GM13977 (cell line): Measurements from ENCODE around the gene UBE2D1.

Source experiments
- DNase-seq: peaks from one replicate; pipeline ENCODE4 v3.0.0; 2012; ENCODE audit warnings: low spot score
- CTCF ChIP-seq: IDR thresholded peaks from 2 replicates; pipeline ENCODE4 v1.5.1; 2012; ENCODE audit warnings: mild to moderate bottlenecking, control low read depth; ENCODE audit not compliant: insufficient read depth; ENCODE audit errors: extremely low read depth, missing control alignments
- in situ Hi-C: fragments of 300-500 bp; cut with MboI; formaldehyde crosslinking; loops from one replicate; pipeline ENCODE4 v1.12.0; 2022; ENCODE audit warnings: low sequenced_read_pairs, low pct_unique_long_range_greater_than_20kb, mixed read lengths, inconsistent platforms; ENCODE audit not compliant: unreplicated experiment

UBE2D1 gene

DNA sequence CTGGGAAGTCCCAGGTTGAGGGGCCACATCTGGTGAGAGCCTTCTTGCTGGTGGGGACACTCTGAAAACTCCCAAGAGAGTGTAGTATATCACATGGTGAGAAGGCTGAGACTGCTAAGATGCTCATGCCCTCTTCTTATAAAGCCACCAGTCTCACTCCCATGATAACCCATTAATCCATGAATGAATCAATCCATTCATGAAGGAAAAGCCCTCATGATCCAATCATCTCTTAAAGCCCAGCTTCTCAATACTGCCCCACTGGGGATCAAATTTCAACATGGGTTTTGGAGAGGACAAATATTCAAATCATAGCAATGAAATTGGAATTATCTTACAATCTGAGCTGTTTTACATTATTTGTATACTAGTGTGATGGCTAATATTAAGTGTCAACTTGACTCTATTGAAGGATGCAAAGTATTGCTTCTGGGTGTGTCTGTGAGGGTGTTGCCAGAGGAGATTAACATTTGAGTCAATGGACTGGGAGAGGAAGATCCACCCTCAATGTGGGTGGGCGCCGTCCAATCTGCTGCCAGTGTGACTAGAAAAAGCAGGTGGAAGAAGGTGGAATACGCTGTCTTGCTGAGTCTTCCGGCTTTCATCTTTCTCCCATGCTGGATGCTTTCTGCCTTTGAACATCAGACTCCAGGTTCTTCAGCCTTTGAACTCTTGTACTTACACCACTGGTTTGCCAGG is 14.3 kb upstream of the UBE2D1 start:
- no peak for TF ChIP-seq CTCF
- DNase-seq = no peak
- in situ Hi-C loops = no loop called here

DNA sequence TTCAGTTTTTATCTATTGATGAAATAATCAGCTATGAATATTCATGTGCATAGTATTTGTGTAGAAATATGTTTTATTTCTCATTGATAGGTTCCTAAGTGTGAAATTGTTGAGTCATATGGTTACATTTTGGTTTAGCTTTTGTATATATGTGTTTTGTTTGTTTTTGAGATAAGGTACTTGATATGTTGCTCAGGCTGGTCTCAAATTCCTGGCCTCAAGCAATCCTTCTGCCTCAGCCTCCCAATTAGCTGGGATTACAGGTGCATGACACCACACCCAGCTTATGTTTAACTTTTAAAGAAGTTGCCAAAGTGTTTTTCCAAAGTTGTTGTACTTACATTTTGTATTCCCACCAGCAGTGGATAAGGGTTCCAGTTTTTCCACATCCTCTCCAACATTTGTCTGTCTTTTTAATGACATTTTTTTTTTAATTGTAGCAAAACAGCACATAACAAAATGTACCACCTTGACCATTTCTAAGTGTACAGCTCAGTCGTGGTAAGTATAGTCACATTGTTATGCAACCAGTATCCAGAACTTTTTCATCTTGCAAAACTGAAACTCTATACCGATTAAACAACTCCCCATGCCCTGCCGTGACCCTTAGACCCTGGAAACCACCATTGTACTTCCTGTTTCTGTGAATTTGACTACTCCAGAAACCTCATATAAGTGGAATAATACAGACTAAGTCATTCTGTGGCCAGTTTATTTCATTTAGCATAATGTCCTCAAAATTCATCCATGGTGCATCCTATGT is 12.6 kb upstream of the UBE2D1 start:
- no peak for DNase-seq
- in situ Hi-C loops = no loop called here
- TF ChIP-seq CTCF = no peak

DNA sequence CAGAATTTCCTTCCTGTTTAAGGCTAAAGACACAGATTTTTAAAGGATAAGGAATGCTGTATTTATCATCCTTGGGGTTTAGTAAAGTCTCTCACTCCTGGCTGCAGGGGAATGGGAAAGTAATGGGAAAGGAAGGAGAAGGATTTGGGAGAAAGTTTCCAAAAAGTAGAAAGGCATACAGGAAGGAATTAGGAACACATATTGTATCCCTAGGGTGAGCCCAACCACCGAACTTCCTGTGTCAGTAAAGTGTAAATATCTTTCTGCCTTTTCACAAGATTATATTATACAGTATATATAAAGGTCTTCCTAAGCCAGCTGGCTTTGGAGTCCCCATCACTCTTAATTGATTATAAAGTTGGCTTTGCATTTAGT is 12.0 kb upstream of the UBE2D1 start:
- no peak for TF ChIP-seq CTCF
- no peak for DNase-seq
- in situ Hi-C loops = no loop called here

DNA sequence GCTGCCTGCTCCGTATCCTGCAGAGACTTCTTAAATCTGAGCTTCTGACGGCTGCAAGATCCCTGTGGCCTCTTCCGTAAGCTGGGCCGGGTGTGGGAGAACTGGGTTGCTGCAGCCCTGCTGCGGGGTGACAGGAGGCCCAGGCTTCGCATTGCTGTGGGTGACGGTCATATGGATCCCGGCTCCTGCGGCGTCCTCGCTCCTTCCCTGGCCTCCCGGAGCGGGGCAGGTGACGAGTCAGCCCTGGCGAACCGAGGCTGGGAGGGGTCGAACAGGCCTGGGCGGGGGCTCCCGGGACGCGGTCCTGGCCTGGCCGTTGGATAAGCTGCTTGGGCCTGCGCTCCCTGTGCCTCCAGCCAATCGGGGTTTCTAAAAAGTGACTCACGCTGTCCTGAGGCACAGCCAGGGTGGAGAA is 7.8 kb upstream of the UBE2D1 start:
- no peak for DNase-seq
- no peak for TF ChIP-seq CTCF
- in situ Hi-C loops = no loop called here

DNA sequence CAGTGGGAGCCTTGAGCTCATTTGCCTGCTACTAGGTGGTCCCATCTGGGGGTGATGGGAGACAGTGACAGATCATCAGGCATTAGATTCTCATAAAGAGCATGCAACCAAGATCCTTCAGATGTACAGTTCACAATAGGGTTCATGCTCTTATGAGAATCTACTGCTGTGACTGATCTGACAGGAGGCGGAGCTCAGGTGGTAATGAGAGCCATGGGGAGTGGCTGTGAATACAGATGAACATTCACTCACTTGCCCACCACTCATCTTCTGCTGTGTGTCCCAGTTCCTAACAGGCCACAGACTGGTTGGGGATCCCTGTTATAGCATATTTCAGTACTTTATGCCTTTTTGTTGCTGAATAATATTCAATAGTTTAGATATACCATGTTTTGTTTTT is 6.6 kb upstream of the UBE2D1 start:
- in situ Hi-C loops = no loop called here
- no peak for TF ChIP-seq CTCF
- DNase-seq = no peak

GRCh38 chr10:58330431-58330830 is 4.4 kb upstream of the UBE2D1 start:
- in situ Hi-C loops = no loop called here
- TF ChIP-seq CTCF = no peak
- DNase-seq = no peak

DNA sequence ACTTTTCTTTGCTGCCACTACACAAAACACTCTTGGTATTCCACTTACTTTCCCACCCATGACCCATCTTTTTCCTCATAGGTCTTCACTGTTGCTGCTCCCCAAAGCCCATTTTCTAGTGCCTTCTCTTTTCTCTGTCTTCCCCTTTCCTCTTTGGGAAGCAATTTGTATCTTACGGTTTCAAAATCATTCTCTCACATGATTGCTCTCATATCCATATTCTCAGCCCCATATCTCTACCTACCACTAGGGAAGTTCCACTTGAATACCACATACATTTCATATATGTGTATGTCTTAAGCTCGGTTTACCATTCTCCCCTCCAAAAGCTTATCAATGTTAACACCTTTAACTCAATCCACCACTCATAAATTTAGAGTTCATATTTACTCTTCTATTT is 3.2 kb upstream of the UBE2D1 start:
- TF ChIP-seq CTCF = no peak
- in situ Hi-C loops = no loop called here
- no peak for DNase-seq
